ENCODE measurements around the gene B3GNT4. TPM values are rescaled to one million over a fixed set of nuclear protein-coding genes. Genes with fewer than 3 reads are reported as not detected.
"Not testable (repeated sequence)": the region's sequence is repeated elsewhere in the genome, so short reads cannot be mapped to it uniquely, and the experiment has no call there.

B3GNT4 gene
- total RNA-seq, 1 experiment from 2014 or later, result 0.07 TPM

DNA sequence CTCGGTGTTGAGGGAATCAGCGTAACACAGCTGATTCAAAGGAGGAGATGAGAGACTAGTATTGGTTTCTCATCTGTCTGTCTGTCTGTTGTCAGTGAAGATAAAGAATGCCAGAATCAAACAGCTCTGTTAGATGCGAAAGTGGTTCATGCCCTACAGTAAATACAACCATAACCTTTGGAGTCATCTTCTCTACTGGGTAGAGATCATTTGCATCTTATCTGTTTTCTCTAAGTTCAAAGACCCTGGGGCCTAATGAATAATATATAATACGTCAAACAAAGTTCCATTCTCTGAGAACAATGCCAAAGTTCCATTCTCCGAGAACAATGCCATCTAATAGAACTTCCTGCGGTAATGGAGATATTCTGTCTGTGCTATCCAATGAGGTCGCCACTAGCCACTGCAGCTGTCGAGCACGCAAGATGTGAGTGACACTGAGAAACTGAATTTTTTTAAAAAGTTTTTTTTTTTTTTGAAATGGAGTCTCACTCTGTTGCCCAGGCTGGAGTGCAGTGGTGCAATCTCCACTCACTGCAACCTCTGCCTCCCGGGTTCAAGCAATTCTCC lies 36.1 kb upstream of the B3GNT4 start:
- H3K79me2 ChIP-seq (ENCODE audit: low read length), result no peaks in the 10 kb centered on the region
- H3K4me2 ChIP-seq (ENCODE audit: low read depth, low read length, poor library complexity, severe bottlenecking), result no peak overlapping the region
- H2AFZ ChIP-seq (ENCODE audit: low read length), result no peak overlapping the region
- no peaks in the 10 kb centered on the region for H3K4me1 ChIP-seq (ENCODE audit: low read length)
- H3K9me2 ChIP-seq (replicated peaks; ENCODE audit: insufficient read depth, low read length), result no peaks in the 10 kb centered on the region
- no peak overlapping the region for H3K9ac ChIP-seq (ENCODE audit: low read length)
- no peak overlapping the region for H3K4me3 ChIP-seq (ENCODE audit: low read length)
- no peaks in the 10 kb centered on the region for H3K36me3 ChIP-seq (ENCODE audit: insufficient read depth, low read length)
- no peak overlapping the region for H3K27ac ChIP-seq (ENCODE audit: low read length)
- DNase-seq, result no peak
- no peaks in the 10 kb centered on the region for H3K9me3 ChIP-seq (ENCODE audit: low read length)
- no peaks in the 10 kb centered on the region for H4K20me1 ChIP-seq (ENCODE audit: insufficient read depth, low read depth, low read length)
- H3K27me3 ChIP-seq (ENCODE audit: low read length), result no peaks in the 10 kb centered on the region

DNA sequence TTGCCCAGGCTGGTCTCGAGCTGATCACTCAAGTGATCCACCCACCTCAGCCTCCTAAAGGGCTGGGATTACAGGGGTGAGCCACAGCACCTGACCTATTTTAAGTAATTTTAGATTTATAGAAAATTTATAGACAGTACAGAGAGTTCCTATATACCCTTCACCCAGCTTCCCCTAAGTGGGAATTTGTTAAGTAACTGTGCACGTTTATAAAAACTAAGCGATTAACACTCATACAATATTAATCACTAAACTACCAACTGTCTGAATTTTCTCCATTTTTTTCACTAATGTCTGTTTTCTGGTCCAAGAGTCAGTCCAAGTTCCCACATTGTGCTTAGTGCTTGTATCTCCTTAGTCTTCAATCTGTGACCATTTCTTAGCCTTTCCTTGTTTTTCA lies 35.0 kb upstream of the B3GNT4 start:
- Histone ChIP-seq H3K4me1 (ENCODE audit: low read length) (no peaks in the 10 kb centered on the region), H3K4me2 (ENCODE audit: low read depth, low read length, poor library complexity, severe bottlenecking) (no peak overlapping the region), H2AFZ (ENCODE audit: low read length) (no peak overlapping the region)

DNA sequence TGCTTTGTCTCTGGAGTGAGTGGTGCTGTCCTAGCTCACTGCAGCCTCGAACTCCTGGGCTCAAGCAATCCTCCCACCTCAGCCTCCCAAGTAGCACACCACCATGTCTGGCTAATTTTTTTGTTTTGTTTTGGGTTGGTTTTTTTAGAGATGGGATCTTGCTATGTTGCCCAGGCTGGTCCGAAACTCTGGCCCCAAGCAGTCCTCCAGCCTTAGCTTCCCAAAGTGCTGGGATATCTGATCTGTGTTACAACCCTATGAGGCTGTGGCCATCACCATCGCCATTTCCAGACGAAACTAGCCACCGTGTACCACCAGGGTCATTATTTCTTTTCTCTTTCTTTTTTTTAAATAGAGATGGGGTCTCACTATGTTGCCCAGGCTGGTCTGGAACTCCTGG lies 32.1 kb upstream of the B3GNT4 start:
- Histone ChIP-seq H3K27ac (ENCODE audit: low read length) (no peak overlapping the region), H3K9me3 (ENCODE audit: low read length) (no peaks in the 10 kb centered on the region), H3K79me2 (ENCODE audit: low read length) (no peaks in the 10 kb centered on the region), H3K4me2 (ENCODE audit: low read depth, low read length, poor library complexity, severe bottlenecking) (no peak overlapping the region), H3K4me3 (ENCODE audit: low read length) (no peak overlapping the region), H3K4me1 (ENCODE audit: low read length) (no peaks in the 10 kb centered on the region), H3K36me3 (ENCODE audit: insufficient read depth, low read length) (no peaks in the 10 kb centered on the region), H3K9me2 (replicated peaks; ENCODE audit: insufficient read depth, low read length) (no peaks in the 10 kb centered on the region), H3K9ac (ENCODE audit: low read length) (no peak overlapping the region), H4K20me1 (ENCODE audit: insufficient read depth, low read depth, low read length) (no peaks in the 10 kb centered on the region), H2AFZ (ENCODE audit: low read length) (no peak overlapping the region), H3K27me3 (ENCODE audit: low read length) (no peaks in the 10 kb centered on the region)
- no peak for DNase-seq

More for the DNA sequence above, 35.0 kb upstream of the B3GNT4 start:
- no peaks in the 10 kb centered on the region for H3K36me3 ChIP-seq (ENCODE audit: insufficient read depth, low read length)
- no peaks in the 10 kb centered on the region for H4K20me1 ChIP-seq (ENCODE audit: insufficient read depth, low read depth, low read length)
- no peaks in the 10 kb centered on the region for H3K9me3 ChIP-seq (ENCODE audit: low read length)
- no peak overlapping the region for H3K27ac ChIP-seq (ENCODE audit: low read length)
- no peaks in the 10 kb centered on the region for H3K9me2 ChIP-seq (replicated peaks; ENCODE audit: insufficient read depth, low read length)
- no peak overlapping the region for H3K4me3 ChIP-seq (ENCODE audit: low read length)
- H3K27me3 ChIP-seq (ENCODE audit: low read length), result no peaks in the 10 kb centered on the region
- H3K79me2 ChIP-seq (ENCODE audit: low read length), result no peaks in the 10 kb centered on the region
- no peak for DNase-seq
- H3K9ac ChIP-seq (ENCODE audit: low read length), result no peak overlapping the region

GRCh38 chr12:122172262-122172939 lies 31.1 kb upstream of the B3GNT4 start:
- H3K9ac ChIP-seq (ENCODE audit: low read length), result no peak overlapping the region
- H3K27ac ChIP-seq (ENCODE audit: low read length), result no peak overlapping the region
- H3K9me3 ChIP-seq (ENCODE audit: low read length), result no peaks in the 10 kb centered on the region
- no peaks in the 10 kb centered on the region for H4K20me1 ChIP-seq (ENCODE audit: insufficient read depth, low read depth, low read length)
- no peak overlapping the region for H3K4me3 ChIP-seq (ENCODE audit: low read length)
- no peak overlapping the region for H3K4me2 ChIP-seq (ENCODE audit: low read depth, low read length, poor library complexity, severe bottlenecking)
- no peaks in the 10 kb centered on the region for H3K27me3 ChIP-seq (ENCODE audit: low read length)
- no peaks in the 10 kb centered on the region for H3K79me2 ChIP-seq (ENCODE audit: low read length)
- H2AFZ ChIP-seq (ENCODE audit: low read length), result no peak overlapping the region
- no peaks in the 10 kb centered on the region for H3K9me2 ChIP-seq (replicated peaks; ENCODE audit: insufficient read depth, low read length)
- no peaks in the 10 kb centered on the region for H3K4me1 ChIP-seq (ENCODE audit: low read length)
- no peak for DNase-seq
- H3K36me3 ChIP-seq (ENCODE audit: insufficient read depth, low read length), result no peaks in the 10 kb centered on the region

- H3K9me2 ChIP-seq (replicated peaks; ENCODE audit: insufficient read depth, low read length), result no peaks in the 10 kb centered on the region
- H3K9me3 ChIP-seq (ENCODE audit: low read length), result no peaks in the 10 kb centered on the region
- H3K36me3 ChIP-seq (ENCODE audit: insufficient read depth, low read length), result no peaks in the 10 kb centered on the region
- no peaks in the 10 kb centered on the region for H3K79me2 ChIP-seq (ENCODE audit: low read length)
- H3K27ac ChIP-seq (ENCODE audit: low read length), result no peak within 1 kb of the TSS
- H2AFZ ChIP-seq (ENCODE audit: low read length), result no peak within 1 kb of the TSS
- H3K4me3 ChIP-seq (ENCODE audit: low read length), result no peak within 1 kb of the TSS
- no peaks in the 10 kb centered on the region for H4K20me1 ChIP-seq (ENCODE audit: insufficient read depth, low read depth, low read length)
- no peaks in the 10 kb centered on the region for H3K27me3 ChIP-seq (ENCODE audit: low read length)
- DNase-seq, result no peak
- H3K9ac ChIP-seq (ENCODE audit: low read length), result no peak within 1 kb of the TSS
- H3K4me2 ChIP-seq (ENCODE audit: low read depth, low read length, poor library complexity, severe bottlenecking), result no peak within 1 kb of the TSS
- no peaks in the 10 kb centered on the region for H3K4me1 ChIP-seq (ENCODE audit: low read length)
These were observed 29.2 kb upstream of the B3GNT4 start, which contains the start of gene IL31 for GRCh38 chr12:122174155-122174845. TSS of gene IL31 (minus strand) at chr12:122174221. CDS start at chr12:122174172, 49 bp downstream.

DNA sequence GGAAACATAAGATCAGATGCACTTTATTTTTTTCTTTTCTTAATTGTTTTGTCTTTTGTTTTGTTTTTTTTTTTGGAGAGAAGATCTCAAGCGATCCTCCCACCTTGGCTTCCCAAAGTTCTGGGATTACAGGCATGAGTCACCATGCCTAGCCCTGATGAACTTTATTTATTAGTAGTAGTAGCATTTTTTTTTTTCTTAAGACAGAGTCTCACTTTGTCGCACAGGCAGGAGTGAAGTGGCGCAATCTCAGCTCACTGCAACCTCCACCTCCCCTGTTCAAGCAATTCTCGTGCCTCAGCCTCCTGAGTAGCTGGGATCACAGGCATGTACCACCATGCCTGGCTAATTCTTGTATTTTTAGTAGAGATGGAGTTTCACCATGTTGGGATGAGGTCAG lies 27.0 kb upstream of the B3GNT4 start:
- H2AFZ ChIP-seq (ENCODE audit: low read length); H3K27me3 ChIP-seq (ENCODE audit: low read length): not testable (repeated sequence)

DNA sequence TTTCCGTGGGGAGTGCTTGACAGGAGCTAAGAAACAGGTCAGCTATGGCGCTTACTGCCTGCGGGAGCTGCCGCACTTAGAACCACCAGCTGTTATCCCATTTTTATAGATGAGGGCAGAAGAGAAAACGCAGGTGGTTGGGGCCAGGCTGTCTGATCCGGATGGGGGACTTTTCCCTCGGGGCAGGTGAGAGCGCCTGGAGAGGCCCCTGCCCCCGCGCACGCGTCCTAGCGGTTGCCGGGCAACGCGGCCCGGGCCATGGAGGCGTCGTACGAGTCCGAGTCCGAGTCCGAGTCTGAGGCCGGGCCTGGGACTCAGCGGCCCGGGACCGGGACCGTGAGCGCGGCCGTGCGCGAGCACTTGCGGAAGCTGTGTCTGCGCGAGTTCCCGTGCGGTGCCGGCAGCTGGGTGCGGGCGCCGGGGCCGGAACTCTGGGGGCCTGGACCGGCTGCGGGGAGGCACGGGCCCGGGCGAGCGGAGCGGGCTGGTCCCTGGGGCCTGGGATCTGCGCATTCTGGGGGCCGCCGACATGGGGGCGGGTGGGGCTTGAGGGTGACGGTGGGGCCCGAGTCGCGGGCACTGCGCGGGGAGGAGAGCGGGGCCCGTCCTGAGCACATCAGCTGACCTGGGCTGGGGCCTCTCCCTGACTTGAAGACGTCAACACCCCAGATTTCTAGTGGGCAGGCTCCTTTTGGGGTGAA lies 20.5 kb upstream of the B3GNT4 start, which contains the start of gene LRRC43:
LRRC43 (plus strand) TSS at position 237 of the 701 bp plus-strand sequence; CDS start at position 259, 22 bp downstream.
- no peak within 1 kb of the TSS for H3K4me2 ChIP-seq (ENCODE audit: low read depth, low read length, poor library complexity, severe bottlenecking)
- H3K27me3 ChIP-seq (ENCODE audit: low read length), result no peaks in the 10 kb centered on the region
- no peaks in the 10 kb centered on the region for H3K9me3 ChIP-seq (ENCODE audit: low read length)
- no peaks in the 10 kb centered on the region for H3K79me2 ChIP-seq (ENCODE audit: low read length)
- no peak within 1 kb of the TSS for H2AFZ ChIP-seq (ENCODE audit: low read length)
- H3K4me3 ChIP-seq (ENCODE audit: low read length), result no peak within 1 kb of the TSS
- H3K27ac ChIP-seq (ENCODE audit: low read length), result no peak within 1 kb of the TSS
- no peaks in the 10 kb centered on the region for H3K36me3 ChIP-seq (ENCODE audit: insufficient read depth, low read length)
- H4K20me1 ChIP-seq (ENCODE audit: insufficient read depth, low read depth, low read length), result no peaks in the 10 kb centered on the region
- H3K9ac ChIP-seq (ENCODE audit: low read length), result no peak within 1 kb of the TSS
- H3K4me1 ChIP-seq (ENCODE audit: low read length), result no peaks in the 10 kb centered on the region
- H3K9me2 ChIP-seq (replicated peaks; ENCODE audit: insufficient read depth, low read length), result no peaks in the 10 kb centered on the region
- no peak for DNase-seq

More for the DNA sequence above, 27.0 kb upstream of the B3GNT4 start:
- H3K27ac ChIP-seq (ENCODE audit: low read length); H3K9me2 ChIP-seq (replicated peaks; ENCODE audit: insufficient read depth, low read length); H3K9ac ChIP-seq (ENCODE audit: low read length); H3K4me3 ChIP-seq (ENCODE audit: low read length); H3K4me2 ChIP-seq (ENCODE audit: low read depth, low read length, poor library complexity, severe bottlenecking); H3K36me3 ChIP-seq (ENCODE audit: insufficient read depth, low read length); DNase-seq; H3K9me3 ChIP-seq (ENCODE audit: low read length); H4K20me1 ChIP-seq (ENCODE audit: insufficient read depth, low read depth, low read length); H3K79me2 ChIP-seq (ENCODE audit: low read length); H3K4me1 ChIP-seq (ENCODE audit: low read length): not testable (repeated sequence)

GRCh38 chr12:122183588-122183940 lies 19.9 kb upstream of the B3GNT4 start:
- H3K9me3 ChIP-seq (ENCODE audit: low read length), result no peaks in the 10 kb centered on the region
- no peaks in the 10 kb centered on the region for H3K36me3 ChIP-seq (ENCODE audit: insufficient read depth, low read length)
- H3K4me3 ChIP-seq (ENCODE audit: low read length), result no peak overlapping the region
- no peak overlapping the region for H3K9ac ChIP-seq (ENCODE audit: low read length)
- H3K9me2 ChIP-seq (replicated peaks; ENCODE audit: insufficient read depth, low read length), result no peaks in the 10 kb centered on the region
- H3K27me3 ChIP-seq (ENCODE audit: low read length), result no peaks in the 10 kb centered on the region
- no peaks in the 10 kb centered on the region for H4K20me1 ChIP-seq (ENCODE audit: insufficient read depth, low read depth, low read length)
- H3K79me2 ChIP-seq (ENCODE audit: low read length), result no peaks in the 10 kb centered on the region
- H3K4me2 ChIP-seq (ENCODE audit: low read depth, low read length, poor library complexity, severe bottlenecking), result no peak overlapping the region
- H3K4me1 ChIP-seq (ENCODE audit: low read length), result no peaks in the 10 kb centered on the region
- H3K27ac ChIP-seq (ENCODE audit: low read length), result no peak overlapping the region
- H2AFZ ChIP-seq (ENCODE audit: low read length), result no peak overlapping the region
- no peak for DNase-seq

Data from Karpas-422 (cell line).